Transverse colon (tissue), 3 donors: Measurements from ENCODE around the gene SLC4A2.

Experiments
- EP300 ChIP-seq: sonication (generic); formaldehyde crosslinking; IDR thresholded peaks from one replicate; pipeline ENCODE4 v1.6.1; 2017; ENCODE audit warnings: antibody characterized with exemption, low read depth
- TF ChIP-seq, protein P1 (sequence below), 5 experiments: fragments of 200-600 bp in 3 of 5; fragments of 450-650 bp in 2 of 5; sonication (generic) in 3 of 5; IDR thresholded peaks; 1 replicate in 2 of 5; 2 replicates in 3 of 5; pipeline ENCODE4 v1.5.1; 2016 to 2017; ENCODE audit warnings: antibody characterized with exemption in 5 of 5, inconsistent platforms in 3 of 5, mild to moderate bottlenecking in 2 of 5, moderate library complexity in 1 of 5

- TF ChIP-seq, protein P1, sequence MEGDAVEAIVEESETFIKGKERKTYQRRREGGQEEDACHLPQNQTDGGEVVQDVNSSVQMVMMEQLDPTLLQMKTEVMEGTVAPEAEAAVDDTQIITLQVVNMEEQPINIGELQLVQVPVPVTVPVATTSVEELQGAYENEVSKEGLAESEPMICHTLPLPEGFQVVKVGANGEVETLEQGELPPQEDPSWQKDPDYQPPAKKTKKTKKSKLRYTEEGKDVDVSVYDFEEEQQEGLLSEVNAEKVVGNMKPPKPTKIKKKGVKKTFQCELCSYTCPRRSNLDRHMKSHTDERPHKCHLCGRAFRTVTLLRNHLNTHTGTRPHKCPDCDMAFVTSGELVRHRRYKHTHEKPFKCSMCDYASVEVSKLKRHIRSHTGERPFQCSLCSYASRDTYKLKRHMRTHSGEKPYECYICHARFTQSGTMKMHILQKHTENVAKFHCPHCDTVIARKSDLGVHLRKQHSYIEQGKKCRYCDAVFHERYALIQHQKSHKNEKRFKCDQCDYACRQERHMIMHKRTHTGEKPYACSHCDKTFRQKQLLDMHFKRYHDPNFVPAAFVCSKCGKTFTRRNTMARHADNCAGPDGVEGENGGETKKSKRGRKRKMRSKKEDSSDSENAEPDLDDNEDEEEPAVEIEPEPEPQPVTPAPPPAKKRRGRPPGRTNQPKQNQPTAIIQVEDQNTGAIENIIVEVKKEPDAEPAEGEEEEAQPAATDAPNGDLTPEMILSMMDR (IDR thresholded peaks at IDR 0.05): no peak
- TF ChIP-seq EP300: no peak
Observed at GRCh38 chr7:151048911-151049463, 10.4 kb upstream of the SLC4A2 start.
